Superior temporal gyrus (tissue), 1 donor: ENCODE data around the gene KCNQ5.

Experiments
- DNase-seq: peaks from one replicate; pipeline ENCODE4 v3.0.0-alpha.2; 2016; ENCODE audit errors: extremely low spot score

Gene KCNQ5

GRCh38 chr6:72911463-72912155 is 289.7 kb downstream of the KCNQ5 start:
- no peak for DNase-seq

GRCh38 chr6:72913797-72914196 is 291.9 kb downstream of the KCNQ5 start:
- DNase-seq, result no peak

GRCh38 chr6:72916298-72916697 is 294.4 kb downstream of the KCNQ5 start:
- no peak for DNase-seq

GRCh38 chr6:72916906-72917305 is 295.0 kb downstream of the KCNQ5 start:
- DNase-seq, result no peak

DNA sequence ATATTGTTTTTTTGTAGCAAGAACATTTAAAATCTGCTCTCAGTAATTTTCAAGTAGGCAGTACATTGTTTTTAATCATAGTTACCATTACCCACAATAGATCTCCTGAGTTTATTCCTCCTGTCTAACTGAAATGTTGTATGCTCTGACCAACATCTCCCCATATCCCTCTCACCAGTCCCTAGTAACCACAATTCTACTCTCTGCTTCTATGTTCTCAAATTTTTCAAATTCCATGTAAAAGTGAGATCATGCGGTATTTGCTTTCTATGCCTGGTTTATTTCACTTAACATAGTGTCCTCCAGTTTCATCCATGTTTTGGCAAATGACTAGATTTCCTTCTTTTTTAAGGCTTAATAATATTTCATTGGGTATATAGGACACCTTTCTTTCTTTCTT is 300.5 kb downstream of the KCNQ5 start:
- no peak for DNase-seq

DNA sequence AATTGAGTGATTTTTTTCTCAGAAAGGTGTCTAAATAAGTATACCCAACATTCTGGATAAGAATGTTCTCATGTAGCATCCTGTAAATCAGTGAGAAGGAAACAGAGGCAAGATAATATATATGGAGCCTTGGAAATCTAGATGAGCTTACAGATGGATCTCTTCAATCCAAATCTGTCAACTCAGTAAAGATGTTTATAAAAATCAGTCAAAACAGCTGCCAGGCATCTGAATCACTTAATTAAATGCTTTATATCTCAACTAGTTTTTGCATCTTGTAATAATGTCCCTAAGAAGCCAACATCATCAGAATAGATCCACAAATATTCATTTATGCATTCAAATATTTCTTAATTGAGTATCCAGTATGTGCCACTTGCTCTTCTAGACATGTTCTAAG is 303.3 kb downstream of the KCNQ5 start:
- DNase-seq, result no peak

DNA sequence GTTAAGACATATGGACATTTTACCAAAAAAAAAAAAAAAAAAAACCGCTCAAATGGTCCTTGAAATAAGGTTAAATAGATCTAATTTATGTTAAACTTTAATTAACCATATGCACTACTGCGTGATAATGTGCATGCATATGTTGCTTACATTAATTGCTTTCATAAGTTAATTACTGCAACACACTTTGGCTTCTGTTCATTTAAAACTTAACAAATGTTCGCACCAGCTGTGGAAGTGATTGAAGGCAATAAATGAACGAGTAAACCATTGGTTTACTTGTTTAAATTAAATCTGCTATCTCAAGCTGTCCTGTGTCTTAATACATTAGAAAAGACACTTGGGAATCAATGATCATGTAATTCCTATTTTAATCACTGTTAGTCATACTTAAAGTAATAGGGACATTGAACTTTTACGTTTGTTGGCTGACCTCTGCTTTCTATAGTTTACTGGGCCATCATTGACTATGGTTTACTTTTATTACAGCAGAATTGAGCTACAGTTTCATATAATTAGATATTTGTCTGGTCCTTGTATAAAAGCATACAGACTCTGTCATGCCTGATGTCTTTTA is 308.8 kb downstream of the KCNQ5 start:
- DNase-seq, result no peak

GRCh38 chr6:72931325-72931887 is 309.5 kb downstream of the KCNQ5 start:
- no peak for DNase-seq

DNA sequence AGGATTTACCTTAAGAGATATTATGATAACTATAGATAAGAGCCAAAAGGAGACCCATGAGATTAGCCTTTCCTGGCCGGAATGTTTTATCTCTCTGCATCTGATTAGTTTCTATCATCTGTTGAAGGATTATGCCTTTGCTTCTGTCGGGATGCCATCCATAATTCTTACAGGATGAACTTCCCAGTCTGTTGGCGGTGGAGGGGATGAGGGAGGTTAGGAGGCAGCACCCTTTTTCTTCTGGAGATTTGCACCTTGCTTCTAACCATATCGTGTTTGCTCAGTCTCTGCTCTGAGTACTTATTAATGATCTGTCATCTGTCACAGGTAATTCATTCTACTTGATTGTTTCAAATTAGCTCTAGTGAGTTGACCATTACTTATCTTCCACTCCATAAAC is 311.4 kb downstream of the KCNQ5 start:
- DNase-seq, result no peak

DNA sequence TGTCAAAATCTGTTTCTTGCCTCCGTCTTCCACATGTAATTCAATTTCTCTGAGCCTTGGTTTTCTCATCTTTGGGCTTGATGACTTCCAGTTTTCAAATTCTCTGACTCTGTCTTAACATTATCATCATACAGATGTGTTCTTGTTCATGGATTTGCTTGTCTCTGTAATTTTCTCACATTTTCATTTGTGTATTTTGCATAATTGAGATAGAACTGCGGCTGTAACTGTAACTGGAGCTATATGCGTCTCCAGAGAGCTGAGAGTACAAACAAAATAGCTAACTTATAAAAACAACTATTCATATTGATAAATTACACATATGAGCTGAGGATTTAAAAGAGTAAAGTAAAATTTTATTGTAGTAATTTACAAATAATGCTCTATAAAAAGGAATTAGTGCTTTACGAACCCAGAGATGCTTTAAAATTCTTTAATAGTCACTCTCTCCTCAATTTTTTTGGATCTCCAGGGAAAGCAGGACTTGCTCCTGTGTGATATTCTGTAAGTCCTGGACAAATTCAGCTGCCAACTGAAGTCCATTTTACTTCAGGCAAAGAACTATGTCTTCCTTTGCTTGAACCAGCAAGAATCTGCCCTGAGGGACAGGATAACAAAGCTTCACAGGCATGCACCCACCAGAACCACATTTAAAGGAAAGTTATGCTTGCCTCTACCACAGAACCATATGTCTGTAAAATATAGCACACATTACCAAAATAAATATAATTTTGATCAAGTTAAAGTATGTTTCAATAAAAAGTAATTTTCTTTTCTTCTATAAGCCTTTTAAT is 315.1 kb downstream of the KCNQ5 start:
- DNase-seq, result no peak

GRCh38 chr6:72938104-72938503 is 316.2 kb downstream of the KCNQ5 start:
- DNase-seq, result no peak

DNA sequence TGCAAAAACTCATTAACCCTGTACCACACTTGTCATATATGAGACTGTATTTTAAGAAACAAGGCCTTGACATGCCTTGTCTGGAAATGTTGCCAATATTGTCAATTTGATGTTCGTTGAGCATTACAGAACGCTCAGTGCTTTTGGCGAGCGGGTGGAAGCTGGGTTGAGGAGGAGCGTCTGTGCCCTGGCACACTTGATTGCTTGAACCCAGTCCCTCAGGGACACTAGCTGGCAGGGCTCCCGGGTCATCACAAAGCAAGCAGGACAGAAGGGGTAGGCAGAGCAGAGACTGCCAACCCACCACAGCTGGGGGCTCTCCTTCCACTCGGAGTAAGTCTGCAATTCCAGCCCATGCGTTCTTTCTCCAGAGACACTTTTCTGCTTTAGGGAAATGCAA is 317.1 kb downstream of the KCNQ5 start:
- DNase-seq, result no peak

- no peak for DNase-seq
Measured at GRCh38 chr6:72940265-72940664, 318.4 kb downstream of the KCNQ5 start.

DNA sequence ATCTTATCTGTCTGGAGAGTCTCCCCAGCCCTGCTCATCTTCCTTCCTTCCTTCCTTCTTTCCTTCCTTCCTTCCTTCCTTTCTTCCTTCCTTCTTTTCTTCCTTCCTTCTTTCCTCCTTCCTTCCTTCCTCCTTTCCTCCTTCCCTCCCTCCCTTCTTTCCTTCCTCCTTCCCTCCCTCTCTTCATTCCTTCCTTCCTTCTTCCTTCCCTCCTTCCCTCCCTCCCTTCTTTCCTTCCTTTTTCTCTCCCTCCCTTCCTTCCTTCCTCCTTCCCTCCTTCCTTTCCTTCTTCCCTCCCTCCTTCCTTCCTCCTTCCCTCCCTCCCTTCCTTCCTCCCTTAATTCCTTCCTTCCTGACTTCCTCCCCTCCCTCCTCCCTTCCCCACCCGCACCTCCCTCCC is 319.4 kb downstream of the KCNQ5 start:
- DNase-seq, result no peak

DNA sequence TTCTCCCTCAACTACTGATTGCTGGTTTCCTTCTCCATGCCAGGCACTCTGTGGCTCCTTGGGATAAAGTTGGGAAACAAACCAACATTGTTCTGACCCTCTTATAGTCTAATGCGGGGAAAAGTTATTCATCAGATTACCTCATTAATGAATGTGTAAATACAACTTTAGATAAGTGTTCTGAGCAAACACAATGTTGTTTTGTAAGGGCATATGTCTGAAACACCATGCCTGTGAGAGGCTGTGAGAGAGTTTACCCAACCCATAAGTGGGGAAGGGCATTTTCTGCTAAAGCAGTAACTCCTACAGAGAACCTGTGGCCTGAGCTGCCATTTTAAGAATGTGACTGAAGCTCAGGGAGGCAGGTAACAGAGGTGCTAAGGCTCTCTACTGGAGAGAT is 319.9 kb downstream of the KCNQ5 start:
- DNase-seq, result no peak

- no peak for DNase-seq
Measured at GRCh38 chr6:72943699-72944098, 321.8 kb downstream of the KCNQ5 start.

GRCh38 chr6:72944660-72945059 is 322.8 kb downstream of the KCNQ5 start:
- DNase-seq, result no peak

DNA sequence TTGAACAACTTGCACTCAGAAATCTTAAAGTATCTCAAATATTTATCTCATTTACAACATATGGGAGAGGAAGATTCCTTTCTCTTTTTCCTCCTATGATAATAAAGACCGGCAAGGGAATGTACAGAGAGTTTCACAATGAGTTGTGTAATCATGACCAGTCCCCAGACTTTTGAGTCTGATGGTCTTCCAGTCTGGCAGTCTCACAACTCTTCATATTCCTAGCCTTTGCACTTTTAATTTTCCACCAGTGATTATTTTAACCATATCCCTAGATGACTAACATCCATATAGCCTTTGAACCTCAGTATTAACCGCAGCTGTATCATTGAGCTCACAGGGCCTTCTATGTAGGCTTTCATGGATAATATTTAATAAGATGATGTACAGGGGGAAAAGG is 324.9 kb downstream of the KCNQ5 start:
- DNase-seq, result no peak

GRCh38 chr6:72947534-72947933 is 325.7 kb downstream of the KCNQ5 start:
- DNase-seq, result no peak

- DNase-seq, result no peak
Measured at GRCh38 chr6:72948153-72948552, 326.3 kb downstream of the KCNQ5 start.

DNA sequence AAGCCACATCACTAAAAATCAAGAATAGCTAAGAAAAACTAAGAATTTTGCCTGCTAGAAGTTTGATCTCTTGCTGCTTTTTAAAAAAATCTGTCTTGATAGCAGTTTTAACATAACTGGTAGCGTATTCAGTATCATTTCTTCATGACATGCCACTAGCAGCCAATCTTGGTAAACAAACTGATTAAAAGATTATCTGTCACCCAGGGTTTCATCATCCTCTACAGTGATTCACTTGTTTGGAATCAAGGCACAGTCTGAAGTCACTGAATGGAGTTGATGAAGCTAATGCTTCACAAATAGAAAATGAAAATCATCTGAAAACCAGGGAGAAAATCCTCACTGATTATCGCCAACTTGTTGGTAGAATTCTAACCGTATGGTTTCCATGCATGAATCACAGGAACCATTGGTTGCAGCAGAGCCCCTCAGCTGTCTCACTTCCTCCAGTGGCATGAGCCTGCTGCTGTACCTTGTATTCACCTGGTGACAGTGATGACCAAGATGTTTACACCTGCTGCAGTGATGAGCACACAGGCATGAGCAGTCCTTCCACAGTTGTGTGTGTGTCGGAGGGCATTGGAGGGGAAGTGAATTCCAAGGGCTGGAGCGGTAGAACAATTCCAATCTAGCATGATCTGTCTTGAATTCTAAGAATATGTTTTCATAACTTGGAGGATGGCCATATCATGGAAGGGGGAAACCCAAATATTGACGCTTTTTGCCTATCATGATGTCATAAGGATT is 328.4 kb downstream of the KCNQ5 start:
- DNase-seq, result no peak
